SU-DHL-6 (cell line): ENCODE data around the gene ANKRD13A.

Experiments
- H2AFZ ChIP-seq: fragments of 200-600 bp; sonication (generic); 2 replicates; pipeline ENCODE4 v1.6.1; 2014; ENCODE audit warnings: low read depth, mild to moderate bottlenecking, moderate library complexity, mixed read lengths, antibody characterized with exemption, low read length; ENCODE audit not compliant: severe bottlenecking
- H3F3A ChIP-seq: fragments of 200-600 bp; shearing (Covaris generic); 2 replicates; pipeline ENCODE4 v1.6.0; 2016; ENCODE audit warnings: antibody characterized with exemption, mild to moderate bottlenecking; ENCODE audit not compliant: insufficient read depth
- H3K27ac ChIP-seq: fragments of 200-600 bp; sonication (generic); 2 replicates; pipeline ENCODE4 v1.5.1; 2016; ENCODE audit warnings: low read depth, mild to moderate bottlenecking, low read length, moderate library complexity, mixed read lengths
- H3K27me3 ChIP-seq: fragments of 200-600 bp; sonication (generic), shearing (Covaris generic); 2 replicates; pipeline ENCODE4 v1.6.0; 2014; ENCODE audit warnings: mild to moderate bottlenecking, low read length
- H3K36me3 ChIP-seq: fragments of 200-600 bp; sonication (generic); 2 replicates; pipeline ENCODE4 v1.6.1; 2014; ENCODE audit warnings: mild to moderate bottlenecking, low read length, mixed read lengths
- H3K4me2 ChIP-seq: fragments of 300-600, 200-600 bp; shearing (Covaris generic), sonication (generic); 2 replicates; pipeline ENCODE4 v1.6.0; 2014; ENCODE audit warnings: low read length, low read depth, mild to moderate bottlenecking; ENCODE audit not compliant: poor library complexity, severe bottlenecking
- H3K4me3 ChIP-seq: fragments of 200-600 bp; sonication (generic); 2 replicates; pipeline ENCODE4 v1.5.1; 2014; ENCODE audit warnings: antibody characterized with exemption, low read length, mild to moderate bottlenecking, mixed read lengths; ENCODE audit not compliant: insufficient read depth, poor library complexity, severe bottlenecking
- H3K79me2 ChIP-seq: fragments of 200-600 bp; sonication (generic); 2 replicates; pipeline ENCODE4 v1.6.1; 2014; ENCODE audit warnings: mild to moderate bottlenecking, low read length, moderate library complexity; ENCODE audit not compliant: insufficient read depth
- H3K9ac ChIP-seq: fragments of 200-600 bp; sonication (generic); 2 replicates; pipeline ENCODE4 v1.7.0; 2014; ENCODE audit warnings: mild to moderate bottlenecking, low read length
- H3K9me2 ChIP-seq: fragments of 200-600 bp; sonication (generic); replicated peaks from 2 replicates; pipeline ENCODE4 v1.6.1; 2014; ENCODE audit warnings: low read length; ENCODE audit not compliant: insufficient read depth
- H3K9me3 ChIP-seq: fragments of 200-600 bp; sonication (generic); 2 replicates; pipeline ENCODE4 v1.6.1; 2014; ENCODE audit warnings: low read length, mixed read lengths; ENCODE audit not compliant: insufficient read depth
- H4K20me1 ChIP-seq: fragments of 200-600 bp; sonication (generic); 2 replicates; pipeline ENCODE4 v1.6.1; 2014; ENCODE audit warnings: low read depth, mild to moderate bottlenecking, antibody characterized with exemption, low read length, moderate library complexity, mixed read lengths
- EZH2phosphoT487 ChIP-seq: fragments of 200-600 bp; sonication (generic), shearing (Covaris generic); conservative IDR thresholded peaks from 2 replicates; pipeline ENCODE4 v1.6.1; 2018; ENCODE audit warnings: mild to moderate bottlenecking, antibody characterized with exemption, low read length, moderate library complexity, mixed read lengths
- TF ChIP-seq, protein P1 (sequence below): fragments of 200-600 bp; sonication (generic); IDR thresholded peaks from one replicate; pipeline ENCODE4 v1.5.1; 2017; ENCODE audit warnings: antibody characterized with exemption, mild to moderate bottlenecking, low read length, moderate library complexity; ENCODE audit not compliant: insufficient read depth, poor library complexity, severe bottlenecking

The ANKRD13A gene

DNA sequence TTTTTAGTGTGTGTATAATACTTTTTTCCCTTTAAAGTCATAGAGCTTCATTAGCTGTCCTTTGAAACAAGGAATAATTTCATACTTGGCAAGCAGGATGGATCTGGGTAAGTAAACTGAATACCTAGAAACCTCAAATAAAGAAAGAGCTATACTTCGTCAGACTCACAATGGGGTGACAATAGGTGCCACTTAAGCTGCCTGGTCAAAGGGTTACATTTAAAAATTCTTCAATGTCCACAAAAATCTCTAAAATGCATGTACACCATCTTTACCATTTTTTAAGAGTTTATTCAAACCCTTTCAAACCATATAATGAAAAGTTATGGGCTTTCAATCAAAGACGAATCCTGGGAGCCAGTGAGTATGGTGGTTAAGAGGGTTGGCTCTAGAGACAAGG, 6.1 kb upstream of the ANKRD13A start:
- no peak overlapping the region for H2AFZ ChIP-seq
- peak overlapping the region; percentile 9; the same call in 1 of the 2 replicates for H3K9ac ChIP-seq
- peaks cover 77% of the 10 kb centered on the region for H3K79me2 ChIP-seq
- H3K9me3 ChIP-seq: no peaks in the 10 kb centered on the region
- no peaks in the 10 kb centered on the region for H3K27me3 ChIP-seq
- H3F3A ChIP-seq: peaks cover 33% of the 10 kb centered on the region
- H3K4me2 ChIP-seq: peak overlapping the region; percentile 92
- no peaks in the 10 kb centered on the region for H3K9me2 ChIP-seq
- no peak overlapping the region for H3K4me3 ChIP-seq
- peak overlapping the region; percentile 97; the same call in 1 of the 2 replicates for H3K27ac ChIP-seq
- TF ChIP-seq, protein P1, sequence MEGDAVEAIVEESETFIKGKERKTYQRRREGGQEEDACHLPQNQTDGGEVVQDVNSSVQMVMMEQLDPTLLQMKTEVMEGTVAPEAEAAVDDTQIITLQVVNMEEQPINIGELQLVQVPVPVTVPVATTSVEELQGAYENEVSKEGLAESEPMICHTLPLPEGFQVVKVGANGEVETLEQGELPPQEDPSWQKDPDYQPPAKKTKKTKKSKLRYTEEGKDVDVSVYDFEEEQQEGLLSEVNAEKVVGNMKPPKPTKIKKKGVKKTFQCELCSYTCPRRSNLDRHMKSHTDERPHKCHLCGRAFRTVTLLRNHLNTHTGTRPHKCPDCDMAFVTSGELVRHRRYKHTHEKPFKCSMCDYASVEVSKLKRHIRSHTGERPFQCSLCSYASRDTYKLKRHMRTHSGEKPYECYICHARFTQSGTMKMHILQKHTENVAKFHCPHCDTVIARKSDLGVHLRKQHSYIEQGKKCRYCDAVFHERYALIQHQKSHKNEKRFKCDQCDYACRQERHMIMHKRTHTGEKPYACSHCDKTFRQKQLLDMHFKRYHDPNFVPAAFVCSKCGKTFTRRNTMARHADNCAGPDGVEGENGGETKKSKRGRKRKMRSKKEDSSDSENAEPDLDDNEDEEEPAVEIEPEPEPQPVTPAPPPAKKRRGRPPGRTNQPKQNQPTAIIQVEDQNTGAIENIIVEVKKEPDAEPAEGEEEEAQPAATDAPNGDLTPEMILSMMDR: no peak
- no peak for TF ChIP-seq EZH2phosphoT487
- peaks cover 25% of the 10 kb centered on the region for H3K36me3 ChIP-seq
- peaks cover 6% of the 10 kb centered on the region; the same call in 1 of the 2 replicates for H4K20me1 ChIP-seq

DNA sequence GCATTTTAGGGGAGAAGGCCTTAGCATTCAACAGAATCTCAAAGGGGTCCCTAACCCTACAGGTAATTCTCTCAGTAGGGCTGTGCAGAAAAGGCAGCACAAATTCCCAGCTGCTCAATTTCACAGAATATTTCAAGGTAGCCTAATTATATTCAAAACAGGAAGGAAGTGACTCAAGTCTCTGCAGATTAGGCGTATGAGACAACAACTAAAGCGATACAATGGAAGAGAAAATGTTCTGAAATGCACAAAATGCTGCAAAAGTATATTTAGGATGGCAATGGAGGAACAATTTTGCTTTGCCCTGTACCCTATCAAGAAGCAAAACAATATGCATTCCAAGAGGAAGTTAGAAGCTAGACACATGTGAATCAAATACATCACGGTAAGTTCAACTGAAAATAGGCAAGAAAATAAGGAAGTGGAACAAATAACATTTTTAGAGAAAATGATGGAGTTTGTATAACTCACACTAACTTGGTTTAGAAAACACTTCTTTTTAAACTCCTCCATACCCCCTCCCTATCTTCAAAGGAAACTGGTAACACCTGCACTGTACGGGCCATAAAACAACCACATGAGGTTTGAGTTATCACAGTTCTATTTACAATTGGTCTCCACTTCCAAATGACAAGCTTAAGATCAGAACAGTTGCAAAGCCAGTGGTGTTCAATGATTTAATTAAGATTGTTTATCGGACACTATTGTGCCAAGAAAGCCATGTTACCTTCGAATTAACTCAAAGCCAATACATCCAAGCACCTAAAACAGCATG, 4.6 kb upstream of the ANKRD13A start:
- Histone ChIP-seq H3K4me3 (peak overlapping the region; percentile 63), H3K9ac (peak overlapping the region; percentile 91), H3F3A (peaks cover 40% of the 10 kb centered on the region), H3K27me3 (no peaks in the 10 kb centered on the region), H3K79me2 (peaks cover 67% of the 10 kb centered on the region), H3K9me3 (no peaks in the 10 kb centered on the region), H2AFZ (no peak overlapping the region), H3K9me2 (no peaks in the 10 kb centered on the region), H3K4me2 (peak overlapping the region; percentile 92), H3K36me3 (peaks cover 16% of the 10 kb centered on the region; the same call in 1 of the 2 replicates), H4K20me1 (peaks cover 5% of the 10 kb centered on the region; the same call in 1 of the 2 replicates), H3K27ac (peak overlapping the region; percentile 97)
- no peak for TF ChIP-seq EZH2phosphoT487
- TF ChIP-seq, protein P1: no peak

DNA sequence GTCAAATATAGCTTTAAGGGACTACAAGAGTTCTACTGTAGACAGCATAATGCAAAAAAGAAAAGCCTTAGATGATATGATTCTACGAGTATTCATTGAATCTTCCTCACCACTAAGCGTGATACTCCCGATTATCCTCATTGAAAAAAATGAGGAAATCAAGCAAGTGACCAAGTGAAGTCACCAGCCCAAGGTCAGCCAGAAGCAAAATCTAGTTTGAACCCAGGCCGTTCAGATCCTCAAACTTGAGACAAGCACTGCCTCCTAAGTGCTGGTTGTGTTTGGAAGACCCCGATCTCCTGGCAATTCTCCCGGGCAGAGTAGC, 3.9 kb upstream of the ANKRD13A start:
- no peak for TF ChIP-seq EZH2phosphoT487
- TF ChIP-seq, protein P1: no peak
- no peaks in the 10 kb centered on the region for H3K9me2 ChIP-seq
- peaks cover 40% of the 10 kb centered on the region for H3F3A ChIP-seq
- H3K79me2 ChIP-seq: peaks cover 67% of the 10 kb centered on the region
- no peaks in the 10 kb centered on the region for H3K27me3 ChIP-seq
- H4K20me1 ChIP-seq: peaks cover 5% of the 10 kb centered on the region; the same call in 1 of the 2 replicates
- H3K9me3 ChIP-seq: no peaks in the 10 kb centered on the region
- H3K36me3 ChIP-seq: peaks cover 14% of the 10 kb centered on the region; the same call in 1 of the 2 replicates
- peak overlapping the region; percentile 92 for H3K4me2 ChIP-seq
- H3K9ac ChIP-seq: peak overlapping the region; percentile 91
- H3K4me3 ChIP-seq: peak overlapping the region; percentile 63
- peak overlapping the region; percentile 97 for H3K27ac ChIP-seq
- H2AFZ ChIP-seq: no peak overlapping the region
